SK-N-SH (cell line): ENCODE results near the gene LEMD1. TPM values are rescaled to one million over a fixed set of nuclear protein-coding genes. Genes with fewer than 3 reads are reported as not detected.
A peak's percentile ranks its signal among the peaks of the same experiment; 100 is the strongest.

ENCODE experiments used
- CTCF ChIA-PET: fragments of 300-600, 350-600 bp; formaldehyde crosslinking; extraction: SDS; loops from one replicate; lab custom pipeline; 2021; lab: Yijun Ruan, JAX
- POLR2A ChIA-PET: fragments of 350-600 bp; sonication (Branson Sonifier 250); formaldehyde crosslinking; extraction: SDS; loops from one replicate; lab custom pipeline; 2020; ENCODE audit warnings: antibody characterized with exemption, inconsistent platforms; lab: Yijun Ruan, JAX
- DNase-seq: peaks from one replicate; pipeline ENCODE4 v3.0.0; 2012
- H2AFZ ChIP-seq: fragments of 200-600 bp; sonication (generic); 2 replicates; pipeline ENCODE4 v1.8.1; 2016; ENCODE audit warnings: antibody characterized with exemption, mild to moderate bottlenecking, low read depth
- H3F3A ChIP-seq: fragments of 200-600 bp; sonication (generic); replicated peaks from 2 replicates; pipeline ENCODE3; 2016; ENCODE audit warnings: antibody characterized with exemption, mild to moderate bottlenecking; ENCODE audit not compliant: insufficient read depth
- H3K27ac ChIP-seq, 2 experiments: fragments of 200-500 bp in 1 of 2; fragments of 200-600 bp in 1 of 2; sonication (Bioruptor generic) in 1 of 2; sonication (generic), shearing (Covaris generic) in 1 of 2; 2 replicates each; pipeline versions ENCODE4 v1.5.1 to v1.6.1; 2014 to 2016; ENCODE audit warnings: low read depth in 2 of 2, inconsistent platforms in 1 of 2, low read length in 1 of 2, mild to moderate bottlenecking in 1 of 2, mixed read lengths in 1 of 2
- H3K27me3 ChIP-seq: fragments of 200-600 bp; sonication (generic), shearing (Covaris generic); 2 replicates; pipeline ENCODE4 v1.6.1; 2016; ENCODE audit warnings: mixed run types; ENCODE audit not compliant: insufficient read depth
- H3K36me3 ChIP-seq, 2 experiments: fragments of 200-500 bp in 1 of 2; fragments of 200-600 bp in 1 of 2; sonication (Bioruptor generic) in 1 of 2; sonication (generic) in 1 of 2; replicated peaks in 1 of 2; 2 replicates each; pipeline versions ENCODE3 to v1.5.1; 2014 to 2016; ENCODE audit warnings: low read length in 1 of 2, mild to moderate bottlenecking in 1 of 2; ENCODE audit not compliant: insufficient read depth in 2 of 2, control insufficient read depth in 1 of 2
- H3K4me1 ChIP-seq, 2 experiments: fragments of 200-500 bp in 1 of 2; fragments of 200-600 bp in 1 of 2; sonication (Bioruptor generic) in 1 of 2; sonication (generic), shearing (Covaris generic) in 1 of 2; 2 replicates each; pipeline versions ENCODE4 v1.5.1 to v1.6.1; 2014 to 2016; ENCODE audit warnings: low read depth in 1 of 2, low read length in 1 of 2, mixed run types in 1 of 2; ENCODE audit not compliant: insufficient read depth in 2 of 2, control insufficient read depth in 1 of 2
- H3K4me2 ChIP-seq: fragments of 200-600 bp; sonication (generic), shearing (Covaris generic); 2 replicates; pipeline ENCODE4 v1.6.1; 2017; ENCODE audit warnings: mixed run types
- H3K4me3 ChIP-seq, 2 experiments: fragments of 200-500 bp in 1 of 2; fragments of 200-600 bp in 1 of 2; sonication (Bioruptor generic) in 1 of 2; sonication (generic), shearing (Covaris generic) in 1 of 2; 2 replicates each; pipeline versions ENCODE4 v1.5.1 to v1.8.1; 2014 to 2016; ENCODE audit warnings: low read depth in 2 of 2, inconsistent platforms in 1 of 2, low read length in 1 of 2, mild to moderate bottlenecking in 1 of 2, mixed read lengths in 1 of 2, moderate library complexity in 1 of 2
- H3K79me2 ChIP-seq: fragments of 200-600 bp; sonication (generic); 2 replicates; pipeline ENCODE4 v1.8.1; 2017; ENCODE audit warnings: mild to moderate bottlenecking; ENCODE audit not compliant: insufficient read depth
- H3K9ac ChIP-seq: fragments of 200-600 bp; sonication (generic); 2 replicates; pipeline ENCODE4 v1.6.1; 2017; ENCODE audit warnings: mixed run types
- H3K9me2 ChIP-seq: fragments of 200-600 bp; sonication (generic); 2 replicates; pipeline ENCODE4 v1.6.1; 2017; ENCODE audit warnings: mixed run types
- H3K9me3 ChIP-seq: fragments of 200-600 bp; sonication (generic); 2 replicates; pipeline ENCODE4 v1.6.1; 2017; ENCODE audit warnings: mixed run types, mild to moderate bottlenecking, moderate library complexity
- H4K20me1 ChIP-seq: fragments of 200-600 bp; sonication (generic); 2 replicates; pipeline ENCODE4 v1.6.1; 2017; ENCODE audit warnings: mild to moderate bottlenecking, mixed run types; ENCODE audit not compliant: insufficient read depth
- EP300 ChIP-seq, 2 experiments: IDR thresholded peaks; 2 replicates each; pipeline versions ENCODE4 v1.4.0 to v1.6.1; 2012; ENCODE audit warnings: borderline replicate concordance in 1 of 2, low read depth in 1 of 2, low read length in 1 of 2
- GABPA ChIP-seq: IDR thresholded peaks from 2 replicates; pipeline ENCODE4 v1.4.0; 2012; ENCODE audit warnings: low read depth, mild to moderate bottlenecking
- GATA2 ChIP-seq: sonication (generic); formaldehyde crosslinking; IDR thresholded peaks from 2 replicates; pipeline ENCODE4 v1.5.0; 2020; ENCODE audit warnings: mild to moderate bottlenecking, missing genetic modification reagents
- MEF2A ChIP-seq: IDR thresholded peaks from 2 replicates; pipeline ENCODE4 v1.4.0; 2012; ENCODE audit warnings: low read depth, borderline replicate concordance
- POLR2AphosphoS5 ChIP-seq: IDR thresholded peaks from 2 replicates; pipeline ENCODE4 v1.6.1; 2012; ENCODE audit warnings: low read depth, low read length
- RAD21 ChIP-seq: IDR thresholded peaks from 2 replicates; pipeline ENCODE4 v1.6.1; 2012; ENCODE audit warnings: mild to moderate bottlenecking, low read length
- RCOR1 ChIP-seq: fragments of 150-350 bp; IDR thresholded peaks from 2 replicates; pipeline ENCODE4 v1.6.1; 2017; ENCODE audit warnings: antibody characterized with exemption, low read length
- RFX5 ChIP-seq: IDR thresholded peaks from 2 replicates; pipeline ENCODE4 v1.6.1; 2012; ENCODE audit warnings: mild to moderate bottlenecking, improper control_type of control experiment, low read length
- TAF1 ChIP-seq: IDR thresholded peaks from 2 replicates; pipeline ENCODE4 v1.6.1; 2012; ENCODE audit warnings: low read depth, mild to moderate bottlenecking, low read length, moderate library complexity, borderline replicate concordance
- ZBTB33 ChIP-seq: IDR thresholded peaks from 2 replicates; pipeline ENCODE4 v1.4.0; 2012; ENCODE audit warnings: low read depth, borderline replicate concordance
- WGBS: methylation state at CpG from one replicate; pipeline ENCODE4 v1.1.6; 2017; ENCODE audit warnings: low lambda C conversion rate; 5-methylcytosine and 5-hydroxymethylcytosine counted together
- polyA plus RNA-seq, 3 experiments: library from polyadenylated mRNA; depleted of rRNA; stranded (reverse); fragments of >200 nt; gene quantifications; 2 replicates each; pipeline ENCODE4 v1.2.3, GENCODE V29; 2012

Gene LEMD1
- polyA plus RNA-seq, 1 of the 3 experiments (the other 2 are of a cell fraction) = not detected

DNA sequence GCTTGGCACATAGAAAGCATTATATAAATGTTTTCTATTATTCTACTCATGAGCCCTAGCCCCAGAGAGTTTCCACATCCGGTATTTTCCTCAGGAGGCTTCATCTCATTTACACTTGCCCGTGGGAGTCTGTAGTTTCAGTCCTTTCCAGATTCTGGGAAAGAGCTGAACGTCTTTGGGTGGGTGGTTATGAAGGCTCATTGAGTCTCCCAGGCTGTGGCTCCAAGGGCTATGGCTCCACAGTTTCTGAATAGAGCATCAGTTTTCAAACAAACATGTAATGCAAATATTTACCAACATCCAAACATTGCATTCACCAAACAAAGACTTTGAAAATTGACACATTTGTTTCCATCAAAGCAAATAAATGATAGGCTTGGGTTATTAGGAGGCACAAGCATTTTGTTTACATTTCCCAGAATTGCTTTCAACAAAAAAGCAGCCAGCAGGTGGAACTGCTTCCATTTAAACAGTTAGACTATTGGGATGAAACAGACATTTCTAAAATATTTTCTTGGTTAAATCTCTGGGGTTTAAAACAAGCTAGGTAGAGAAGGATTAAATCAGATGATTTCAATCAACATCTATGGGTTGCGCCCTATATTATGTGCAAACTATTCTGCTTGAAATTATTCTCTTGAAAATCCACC lies 1.3 kb upstream of the LEMD1 start:
- 35% methylated on average over 4 of the region's 4 CpGs for WGBS
- Histone ChIP-seq H3K4me3 (no peak overlapping the region), H2AFZ (no peak overlapping the region), H3F3A (no peaks in the 10 kb centered on the region), H3K79me2 (no peaks in the 10 kb centered on the region), H3K9me2 (no peaks in the 10 kb centered on the region), H3K4me2 (no peak overlapping the region), H3K27ac (no peak overlapping the region), H3K9me3 (no peaks in the 10 kb centered on the region), H3K9ac (no peak overlapping the region), H3K27me3 (peaks cover 34% of the 10 kb centered on the region), H3K36me3 (no peaks in the 10 kb centered on the region), H4K20me1 (no peaks in the 10 kb centered on the region), H3K4me1 (peaks cover 0 to 11% of the 10 kb centered on the region in 2 experiments; a peak in 2 of 4 replicates)
- no peak for TF ChIP-seq GABPA
- no peak for TF ChIP-seq EP300 (IDR thresholded peaks at IDR 0.05; ENCODE audit: borderline replicate concordance in 1 of 2, low read depth in 1 of 2, low read length in 1 of 2)
- TF ChIP-seq GATA2 (CRISPR knock-in tag) = no peak
- TF ChIP-seq POLR2AphosphoS5 = no peak
- no peak for TF ChIP-seq MEF2A
- TF ChIP-seq RAD21 = peak; percentile 22; the same call in 1 of the 2 replicates
- TF ChIP-seq RFX5 = no peak
- DNase-seq = no peak
- POLR2A ChIA-PET = no interaction called here
- CTCF ChIA-PET = interaction anchor here (1.2 to 6.1 kb wide), 7 partner anchors 9 to 101 kb away, joined by 3 to 49 read pairs (median 4); no protein-coding TSS in a partner anchor

DNA sequence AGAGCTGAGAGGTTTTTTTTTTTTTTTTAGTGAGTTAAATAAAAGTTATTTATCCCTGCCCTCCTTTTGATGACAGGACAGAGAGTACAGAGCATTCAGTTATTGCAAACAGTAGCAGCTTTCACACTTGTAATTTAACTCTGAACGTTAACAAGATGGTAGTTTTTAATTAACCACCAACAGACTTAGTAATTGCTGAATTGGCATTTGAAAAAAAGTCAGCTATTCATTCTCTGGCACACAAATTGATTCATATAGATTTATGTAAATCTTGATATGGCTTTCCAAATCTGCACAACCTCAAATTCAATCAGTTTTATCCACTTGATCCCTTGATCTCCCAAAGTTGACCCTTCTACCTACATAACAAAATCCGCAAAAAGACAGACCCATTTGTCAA lies 918 bp downstream of the LEMD1 start:
- no peak overlapping the region for H2AFZ ChIP-seq
- H4K20me1 ChIP-seq = no peaks in the 10 kb centered on the region
- no peaks in the 10 kb centered on the region for H3K9me2 ChIP-seq
- no peaks in the 10 kb centered on the region for H3K9me3 ChIP-seq
- no peaks in the 10 kb centered on the region for H3F3A ChIP-seq
- H3K27me3 ChIP-seq = peaks cover 37% of the 10 kb centered on the region
- H3K36me3 ChIP-seq = no peaks in the 10 kb centered on the region
- CTCF ChIA-PET = interaction anchor here (0.9 to 3.7 kb wide), 4 partner anchors 20 to 104 kb away, joined by 3 to 12 read pairs (median 4); no protein-coding TSS in a partner anchor
- TF ChIP-seq TAF1 = no peak
- no peak for TF ChIP-seq ZBTB33
- no peak for TF ChIP-seq RCOR1
- TF ChIP-seq, all 33 proteins: peak for 0
- Histone ChIP-seq H3K4me3 (no peak overlapping the region), H3K79me2 (no peaks in the 10 kb centered on the region), H3K27ac (no peak overlapping the region), H3K9ac (no peak overlapping the region), H3K4me1 (peaks cover 0 to 11% of the 10 kb centered on the region in 2 experiments; a peak in 2 of 4 replicates), H3K4me2 (no peak overlapping the region)
- DNase-seq = no peak
- WGBS = 23% methylated on average over 2 of the region's 2 CpGs
- POLR2A ChIA-PET = no interaction called here
